Heart left ventricle (tissue), 16 donors: ENCODE results near the gene MAN2B2. TPM values are rescaled to one million over a fixed set of nuclear protein-coding genes. Genes with fewer than 3 reads are reported as not detected.

Experiments used
- ATAC-seq, 4 donors: fragments of 200-7000 bp; cut with Tn5 transposase; one replicate each; pipeline ENCODE4 v1.9.1; 2020 to 2022; ENCODE audit warnings: moderate library complexity in 4 of 4, mild to moderate bottlenecking in 3 of 4, moderate number of reproducible peaks in 1 of 4
- DNase-seq, 5 donors: peaks; one replicate each; pipeline ENCODE4 v3.0.0-alpha.2; 2020
- H3K27ac ChIP-seq, 12 donors: fragments of 200-600 bp; sonication (generic) in 4 of 12; one replicate each; pipeline versions ENCODE4 v1.5.0 to v1.8.0; 2016 to 2022; ENCODE audit warnings: mild to moderate bottlenecking in 2 of 12
- H3K27me3 ChIP-seq, 9 donors: fragments of 200-600 bp; sonication (generic) in 2 of 9; one replicate each; pipeline versions ENCODE4 v1.5.1 to v1.8.0; 2016 to 2022; ENCODE audit warnings: mild to moderate bottlenecking in 3 of 9
- H3K36me3 ChIP-seq, 9 donors: fragments of 200-600 bp; sonication (generic) in 2 of 9; one replicate each; pipeline versions ENCODE4 v1.5.0 to v1.8.0; 2018 to 2022; ENCODE audit warnings: mild to moderate bottlenecking in 2 of 9
- H3K4me1 ChIP-seq, 12 donors: fragments of 200-600 bp; sonication (generic) in 4 of 12; one replicate each; pipeline versions ENCODE4 v1.5.0 to v1.8.0; 2016 to 2022; ENCODE audit warnings: mild to moderate bottlenecking in 3 of 12
- H3K4me3 ChIP-seq, 12 donors: fragments of 200-600 bp; sonication (generic) in 4 of 12; one replicate each; pipeline versions ENCODE4 v1.5.0 to v1.8.0; 2017 to 2022; ENCODE audit warnings: mild to moderate bottlenecking in 9 of 12, moderate library complexity in 4 of 12
- H3K9me3 ChIP-seq, 12 donors: fragments of 200-600 bp; sonication (generic) in 4 of 12; one replicate each; pipeline versions ENCODE4 v1.5.0 to v1.8.0; 2016 to 2022; ENCODE audit warnings: mild to moderate bottlenecking in 1 of 12
- CTCF ChIP-seq, 12 donors: fragments of 200-600 bp; sonication (generic) in 4 of 12; IDR thresholded peaks; one replicate each; pipeline versions ENCODE4 v1.5.0 to v1.8.0; 2018 to 2022; ENCODE audit warnings: antibody characterized with exemption in 12 of 12, mild to moderate bottlenecking in 5 of 12
- POLR2A ChIP-seq, 2 donors: fragments of 450-650 bp; IDR thresholded peaks; one replicate each; pipeline ENCODE4 v1.6.1; 2017; ENCODE audit warnings: antibody characterized with exemption in 2 of 2, mild to moderate bottlenecking in 2 of 2, moderate library complexity in 2 of 2
- WGBS, 4 donors: extraction: QIAGEN DNeasy Blood & Tissue Kit in 2 of 4; methylation state at CpG; one replicate each; pipeline versions ENCODE4 v1.1.5 to v1.1.7; 2013 to 2018; 5-methylcytosine and 5-hydroxymethylcytosine counted together
- intact Hi-C, 10 donors: fragments of 100-400 bp; cut with DNase I; formaldehyde crosslinking; loops; one replicate each; pipeline versions ENCODE4 v1.11.1 to v1.14.2; 2022
- polyA plus RNA-seq, 2 donors: library from polyadenylated mRNA; stranded (reverse); fragments of 200-250 nt; gene quantifications; one replicate each; pipeline ENCODE4 v1.2.3, GENCODE V29; 2013
- total RNA-seq, 9 donors: library from RNA; depleted of rRNA in 2 of 9; stranded (reverse); fragments of >200 nt in 2 of 9; fragmentation: NEBNext Ultra II Directional in 3 of 9; extraction: Animal tissue kit (Norgen Biotek cat#: 25700) in 3 of 9; gene quantifications; one replicate each; pipeline versions ENCODE4 v1.1.0 to v1.2.4, GENCODE V29; 2016 to 2023
- donor health status: ischemic (EF 13 %, LVEDD 7.1; RV severe dilation, severe dysfunction).
- donor health status: healthy with polysubstance abuse.
- donor health status: DM: no; HTN: yes; CAD: no.
- donor health status: DM: no; HTN: no; CAD: no.
- donor health status: ischemic (EF 25% LVEDD 6.9; RV normal size, moderate dysfunction).
- donor health status: ischemic (EF 25% LVEDD 5.7; RV mildly dilated, moderate dysfunction).
- donor health status: healthy.
- donor health status: DM: yes; HTN: yes; CAD: no.
- donor health status: ischemic (EF 35%, LVEDD 5.7; RV mildly dilated, moderate dysfunction).
- donor health status: nonischemic (EF 11% LVEDD 7.7; RV severe dilation, severe dysfunction).
- donor health status: DM: yes; HTN: yes; CAD: no.
- donor health status: PGD.
- donor health status: ischemic (EF 29% LVEDD 5.4; RV normal size, mild dysfunction).
- donor health status: nonischemic (EF 23%, LVEDD 6.1; RV moderate dilation, normal function).

Gene MAN2B2
- total and polyA plus RNA-seq, 11 donors: 4.4 to 33.6 (median 19.8) TPM

GRCh38 chr4:6619466-6620255, 44.7 kb downstream of the MAN2B2 start:
- ATAC-seq (peak in 1 of 4 donors; percentile 40), DNase-seq (no peak)
- Histone ChIP-seq H3K27ac (no peak overlapping the region), H3K4me3 (no peak overlapping the region), H3K4me1 (no peaks in the 10 kb centered on the region), H3K36me3 (peaks cover 0 to 56% (median 37%) of the 10 kb centered on the region in 9 donors), H3K9me3 (no peaks in the 10 kb centered on the region), H3K27me3 (no peaks in the 10 kb centered on the region)
- WGBS, 4 donors: 87 to 92% (median 91%) methylated on average over 15 to 24 of the region's 24 CpGs
- intact Hi-C loops: no loop called here
- TF ChIP-seq POLR2A (IDR thresholded peaks at IDR 0.05) (no peak), CTCF (IDR thresholded peaks at IDR 0.05) (no peak)

- Histone ChIP-seq H3K27ac (no peak overlapping the region), H3K4me1 (no peaks in the 10 kb centered on the region), H3K27me3 (no peaks in the 10 kb centered on the region), H3K9me3 (no peaks in the 10 kb centered on the region), H3K36me3 (peaks cover 0 to 50% (median 35%) of the 10 kb centered on the region in 9 donors), H3K4me3 (no peak overlapping the region)
- intact Hi-C loops: no loop called here
- ATAC-seq (peak in 2 of 4 donors; percentile 7), DNase-seq (no peak)
- no peak for TF ChIP-seq POLR2A (IDR thresholded peaks at IDR 0.05)
- TF ChIP-seq CTCF (IDR thresholded peaks at IDR 0.05): no peak
- 92 to 96% (median 94%) methylated on average over 9 to 10 of the region's 10 CpGs for WGBS, 4 donors
Measured at GRCh38 chr4:6620296-6620695, 45.3 kb downstream of the MAN2B2 start.

GRCh38 chr4:6620891-6621555, 46.0 kb downstream of the MAN2B2 start:
- peak in 1 of 4 donors; percentile 23 for ATAC-seq
- no peak for DNase-seq
- WGBS, 4 donors: 87 to 91% (median 88%) methylated on average over 9 to 10 of the region's 10 CpGs
- no peak overlapping the region for H3K27ac ChIP-seq
- no peaks in the 10 kb centered on the region for H3K27me3 ChIP-seq
- TF ChIP-seq POLR2A (IDR thresholded peaks at IDR 0.05): no peak
- no peak for TF ChIP-seq CTCF (IDR thresholded peaks at IDR 0.05)
- no peaks in the 10 kb centered on the region for H3K4me1 ChIP-seq
- intact Hi-C loops: no loop called here
- H3K9me3 ChIP-seq: no peaks in the 10 kb centered on the region
- no peak overlapping the region for H3K4me3 ChIP-seq
- peaks cover 0 to 43% (median 32%) of the 10 kb centered on the region in 9 donors for H3K36me3 ChIP-seq

- H3K4me3 ChIP-seq: no peak overlapping the region
- intact Hi-C loops: no loop called here
- no peak overlapping the region for H3K27ac ChIP-seq
- no peaks in the 10 kb centered on the region for H3K9me3 ChIP-seq
- WGBS, 4 donors: 91 to 94% (median 92%) methylated on average over 13 of the region's 13 CpGs
- H3K36me3 ChIP-seq: peaks cover 0 to 38% (median 27%) of the 10 kb centered on the region in 9 donors
- DNase-seq: no peak
- no peak for ATAC-seq
- TF ChIP-seq CTCF (IDR thresholded peaks at IDR 0.05) (no peak), POLR2A (IDR thresholded peaks at IDR 0.05) (no peak)
- no peaks in the 10 kb centered on the region for H3K4me1 ChIP-seq
- H3K27me3 ChIP-seq: no peaks in the 10 kb centered on the region
Measured at GRCh38 chr4:6621556-6621927, 46.6 kb downstream of the MAN2B2 start.
